SU-DHL-6 (cell line): Measurements from ENCODE around the gene PMFBP1.

Source experiments
- H2AFZ ChIP-seq: fragments of 200-600 bp; sonication (generic); 2 replicates; pipeline ENCODE4 v1.6.1; 2014; ENCODE audit warnings: low read depth, mild to moderate bottlenecking, moderate library complexity, mixed read lengths, antibody characterized with exemption, low read length; ENCODE audit not compliant: severe bottlenecking
- H3F3A ChIP-seq: fragments of 200-600 bp; shearing (Covaris generic); 2 replicates; pipeline ENCODE4 v1.6.0; 2016; ENCODE audit warnings: antibody characterized with exemption, mild to moderate bottlenecking; ENCODE audit not compliant: insufficient read depth
- H3K27ac ChIP-seq: fragments of 200-600 bp; sonication (generic); 2 replicates; pipeline ENCODE4 v1.5.1; 2016; ENCODE audit warnings: low read depth, mild to moderate bottlenecking, low read length, moderate library complexity, mixed read lengths
- H3K27me3 ChIP-seq: fragments of 200-600 bp; sonication (generic), shearing (Covaris generic); 2 replicates; pipeline ENCODE4 v1.6.0; 2014; ENCODE audit warnings: mild to moderate bottlenecking, low read length
- H3K36me3 ChIP-seq: fragments of 200-600 bp; sonication (generic); 2 replicates; pipeline ENCODE4 v1.6.1; 2014; ENCODE audit warnings: mild to moderate bottlenecking, low read length, mixed read lengths
- H3K4me2 ChIP-seq: fragments of 300-600, 200-600 bp; shearing (Covaris generic), sonication (generic); 2 replicates; pipeline ENCODE4 v1.6.0; 2014; ENCODE audit warnings: low read length, low read depth, mild to moderate bottlenecking; ENCODE audit not compliant: poor library complexity, severe bottlenecking
- H3K4me3 ChIP-seq: fragments of 200-600 bp; sonication (generic); 2 replicates; pipeline ENCODE4 v1.5.1; 2014; ENCODE audit warnings: antibody characterized with exemption, low read length, mild to moderate bottlenecking, mixed read lengths; ENCODE audit not compliant: insufficient read depth, poor library complexity, severe bottlenecking
- H3K79me2 ChIP-seq: fragments of 200-600 bp; sonication (generic); 2 replicates; pipeline ENCODE4 v1.6.1; 2014; ENCODE audit warnings: mild to moderate bottlenecking, low read length, moderate library complexity; ENCODE audit not compliant: insufficient read depth
- H3K9ac ChIP-seq: fragments of 200-600 bp; sonication (generic); 2 replicates; pipeline ENCODE4 v1.7.0; 2014; ENCODE audit warnings: mild to moderate bottlenecking, low read length
- H3K9me2 ChIP-seq: fragments of 200-600 bp; sonication (generic); replicated peaks from 2 replicates; pipeline ENCODE4 v1.6.1; 2014; ENCODE audit warnings: low read length; ENCODE audit not compliant: insufficient read depth
- H3K9me3 ChIP-seq: fragments of 200-600 bp; sonication (generic); 2 replicates; pipeline ENCODE4 v1.6.1; 2014; ENCODE audit warnings: low read length, mixed read lengths; ENCODE audit not compliant: insufficient read depth
- H4K20me1 ChIP-seq: fragments of 200-600 bp; sonication (generic); 2 replicates; pipeline ENCODE4 v1.6.1; 2014; ENCODE audit warnings: low read depth, mild to moderate bottlenecking, antibody characterized with exemption, low read length, moderate library complexity, mixed read lengths
- CTCF ChIP-seq: fragments of 200-600 bp; sonication (generic); IDR thresholded peaks from one replicate; pipeline ENCODE4 v1.5.1; 2017; ENCODE audit warnings: antibody characterized with exemption, mild to moderate bottlenecking, low read length, moderate library complexity; ENCODE audit not compliant: insufficient read depth, poor library complexity, severe bottlenecking
- EZH2phosphoT487 ChIP-seq: fragments of 200-600 bp; sonication (generic), shearing (Covaris generic); conservative IDR thresholded peaks from 2 replicates; pipeline ENCODE4 v1.6.1; 2018; ENCODE audit warnings: mild to moderate bottlenecking, antibody characterized with exemption, low read length, moderate library complexity, mixed read lengths

The PMFBP1 gene

GRCh38 chr16:72134507-72134906 is 37.4 kb downstream of the PMFBP1 start:
- H3K27ac ChIP-seq = no peak overlapping the region
- H3K9ac ChIP-seq = no peak overlapping the region
- H2AFZ ChIP-seq = no peak overlapping the region
- no peaks in the 10 kb centered on the region for H3K79me2 ChIP-seq
- no peaks in the 10 kb centered on the region for H3K9me2 ChIP-seq
- no peak overlapping the region for H3K4me3 ChIP-seq
- H3K36me3 ChIP-seq = no peaks in the 10 kb centered on the region
- TF ChIP-seq EZH2phosphoT487 (no peak), CTCF (no peak)
- H3K4me2 ChIP-seq = no peak overlapping the region
- H3F3A ChIP-seq = no peaks in the 10 kb centered on the region
- H3K9me3 ChIP-seq = no peaks in the 10 kb centered on the region
- H4K20me1 ChIP-seq = no peaks in the 10 kb centered on the region
- H3K27me3 ChIP-seq = no peaks in the 10 kb centered on the region

DNA sequence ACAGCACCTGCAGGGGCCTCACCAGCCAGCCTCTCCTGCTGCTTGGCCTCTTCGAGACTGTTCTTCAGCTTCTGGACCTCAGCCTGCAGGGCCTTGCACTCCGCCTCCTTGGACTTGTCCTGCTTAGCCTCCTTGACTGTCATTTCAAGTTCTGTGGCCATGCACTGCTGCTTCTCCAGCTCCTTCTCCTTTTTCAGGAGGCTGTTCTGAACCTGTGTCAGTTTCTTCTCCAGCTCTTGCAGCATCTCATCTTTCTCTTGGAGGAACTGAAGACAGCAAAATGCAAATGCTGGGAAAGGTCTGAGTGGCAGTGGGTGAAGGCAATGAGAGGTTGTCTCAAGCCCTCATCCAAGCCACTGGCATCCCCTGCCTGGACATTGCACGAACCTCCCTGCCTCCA is 39.2 kb downstream of the PMFBP1 start:
- no peaks in the 10 kb centered on the region for H3F3A ChIP-seq
- H3K27me3 ChIP-seq = no peaks in the 10 kb centered on the region
- H3K79me2 ChIP-seq = no peaks in the 10 kb centered on the region
- no peaks in the 10 kb centered on the region for H3K9me2 ChIP-seq
- no peaks in the 10 kb centered on the region for H3K9me3 ChIP-seq
- no peak overlapping the region for H3K9ac ChIP-seq
- H3K4me3 ChIP-seq = no peak overlapping the region
- no peak overlapping the region for H2AFZ ChIP-seq
- H4K20me1 ChIP-seq = no peaks in the 10 kb centered on the region
- no peak overlapping the region for H3K4me2 ChIP-seq
- no peaks in the 10 kb centered on the region for H3K36me3 ChIP-seq
- no peak overlapping the region for H3K27ac ChIP-seq
- no peak for TF ChIP-seq EZH2phosphoT487
- TF ChIP-seq CTCF = no peak

- H3F3A ChIP-seq = no peaks in the 10 kb centered on the region
- H3K79me2 ChIP-seq = no peaks in the 10 kb centered on the region
- no peaks in the 10 kb centered on the region for H3K36me3 ChIP-seq
- H3K27me3 ChIP-seq = no peaks in the 10 kb centered on the region
- no peaks in the 10 kb centered on the region for H3K9me3 ChIP-seq
- H3K4me2 ChIP-seq = no peak overlapping the region
- TF ChIP-seq CTCF (no peak), EZH2phosphoT487 (no peak)
- no peaks in the 10 kb centered on the region for H4K20me1 ChIP-seq
- no peak overlapping the region for H3K4me3 ChIP-seq
- no peak overlapping the region for H3K9ac ChIP-seq
- H3K9me2 ChIP-seq = no peaks in the 10 kb centered on the region
- no peak overlapping the region for H3K27ac ChIP-seq
- no peak overlapping the region for H2AFZ ChIP-seq
Measured at GRCh38 chr16:72131036-72131435, 40.9 kb downstream of the PMFBP1 start.
